GM13976 (cell line): ENCODE data around the gene HIRA.

Experiments used
- DNase-seq: peaks from one replicate; pipeline ENCODE4 v3.0.0; 2012; ENCODE audit warnings: low spot score
- CTCF ChIP-seq: IDR thresholded peaks from 2 replicates; pipeline ENCODE4 v1.5.1; 2012; ENCODE audit warnings: borderline replicate concordance, mild to moderate bottlenecking; ENCODE audit not compliant: insufficient read depth; ENCODE audit errors: extremely low read depth, missing control alignments, control extremely low read depth
- in situ Hi-C: fragments of 300-500 bp; cut with MboI; formaldehyde crosslinking; loops from one replicate; pipeline ENCODE4 v1.12.0; 2022; ENCODE audit warnings: low sequenced_read_pairs, mixed read lengths, inconsistent platforms; ENCODE audit not compliant: unreplicated experiment

The HIRA gene

GRCh38 chr22:19386248-19386647 is 45.3 kb downstream of the HIRA start:
- no peak for TF ChIP-seq CTCF
- in situ Hi-C loops: loop anchor here (25.0 kb wide), 2 partner anchors 99 to 399 kb away; partner anchors contain the start of gene CLTCL1
- no peak for DNase-seq

GRCh38 chr22:19385221-19385906 is 46.2 kb downstream of the HIRA start:
- TF ChIP-seq CTCF: no peak
- DNase-seq: no peak
- in situ Hi-C loops: loop anchor here (25.0 kb wide), 2 partner anchors 98 to 398 kb away; partner anchors contain the start of gene CLTCL1

- in situ Hi-C loops: loop anchor here (25.0 kb wide), 2 partner anchors 96 to 396 kb away; partner anchors contain the start of gene CLTCL1
- DNase-seq: no peak
- TF ChIP-seq CTCF: no peak
Measured at GRCh38 chr22:19383292-19383691, 48.2 kb downstream of the HIRA start.

- in situ Hi-C loops: loop anchor here (25.0 kb wide), 2 partner anchors 95 to 395 kb away; partner anchors contain the start of gene CLTCL1
Measured at GRCh38 chr22:19382240-19382639, 49.3 kb downstream of the HIRA start.

GRCh38 chr22:19378344-19378674 is 53.2 kb downstream of the HIRA start:
- in situ Hi-C loops: loop anchor here (25.0 kb wide), 2 partner anchors 91 to 391 kb away; partner anchors contain the start of gene CLTCL1
- no peak for TF ChIP-seq CTCF
- DNase-seq: no peak

More at GRCh38 chr22:19382240-19382639, 49.3 kb downstream of the HIRA start:
- DNase-seq: no peak
- no peak for TF ChIP-seq CTCF

- in situ Hi-C loops: loop anchor here (25.0 kb wide), 2 partner anchors 90 to 390 kb away; partner anchors contain the start of gene CLTCL1
- no peak for DNase-seq
- TF ChIP-seq CTCF: no peak
Measured at GRCh38 chr22:19377565-19378343, 53.8 kb downstream of the HIRA start.
